ENCODE data around the gene ALCAM. TPM values are rescaled to one million over a fixed set of nuclear protein-coding genes. Genes with fewer than 3 reads are reported as not detected.

The ALCAM gene
- total RNA-seq, 1 experiment from 2014 or later = 36.8 TPM

- intact Hi-C loops (cut with micrococcal nuclease; ENCODE audit: unreplicated experiment) = no loop called here
- Histone ChIP-seq H3K9me3 (ENCODE audit: low read depth, low read length, poor library complexity, severe bottlenecking) (no peaks in the 10 kb centered on the region), H3K36me3 (ENCODE audit: insufficient read depth, low read length, poor library complexity, severe bottlenecking) (no peaks in the 10 kb centered on the region), H3K4me1 (ENCODE audit: insufficient read depth, low read length, poor library complexity, severe bottlenecking) (no peaks in the 10 kb centered on the region), H3K27ac (ENCODE audit: low read depth, low read length, poor library complexity, severe bottlenecking) (no peak overlapping the region), H3K4me3 (ENCODE audit: low read depth, low read length, poor library complexity, severe bottlenecking) (no peak overlapping the region), H3K27me3 (replicated peaks; ENCODE audit: insufficient read depth, low read depth, low read length, poor library complexity) (no peaks in the 10 kb centered on the region)
- TF ChIP-seq EZH2 (IDR thresholded peaks at IDR 0.05; ENCODE audit: borderline replicate concordance, low read depth, low read length, poor library complexity, severe bottlenecking) = no peak
- no peak for DNase-seq (ENCODE audit: low spot score)
- no TSS peak for BruUV-seq (replicated peaks)
- ChIA-PET CTCF (no interaction called here), POLR2A (ENCODE audit: low non-redundant PET) (no interaction called here)
Observed at GRCh38 chr3:105572501-105572900, 205.8 kb downstream of the ALCAM start.

GRCh38 chr3:105579439-105579838 is 212.7 kb downstream of the ALCAM start:
- ChIA-PET CTCF (no interaction called here), POLR2A (ENCODE audit: low non-redundant PET) (no interaction called here)
- Histone ChIP-seq H3K27me3 (replicated peaks; ENCODE audit: insufficient read depth, low read depth, low read length, poor library complexity) (no peaks in the 10 kb centered on the region), H3K9me3 (ENCODE audit: low read depth, low read length, poor library complexity, severe bottlenecking) (no peaks in the 10 kb centered on the region), H3K4me1 (ENCODE audit: insufficient read depth, low read length, poor library complexity, severe bottlenecking) (no peaks in the 10 kb centered on the region), H3K4me3 (ENCODE audit: low read depth, low read length, poor library complexity, severe bottlenecking) (no peak overlapping the region), H3K36me3 (ENCODE audit: insufficient read depth, low read length, poor library complexity, severe bottlenecking) (no peaks in the 10 kb centered on the region), H3K27ac (ENCODE audit: low read depth, low read length, poor library complexity, severe bottlenecking) (no peak overlapping the region)
- intact Hi-C loops (cut with micrococcal nuclease; ENCODE audit: unreplicated experiment) = no loop called here
- TF ChIP-seq CTCF (conservative IDR thresholded peaks at IDR 0.05; ENCODE audit: low read depth, low read length) (no peak), EZH2 (IDR thresholded peaks at IDR 0.05; ENCODE audit: borderline replicate concordance, low read depth, low read length, poor library complexity, severe bottlenecking) (no peak)
- DNase-seq (ENCODE audit: low spot score) = no peak
- BruUV-seq (replicated peaks) = no TSS peak

GRCh38 chr3:105580296-105580965 is 213.7 kb downstream of the ALCAM start:
- Histone ChIP-seq H3K36me3 (ENCODE audit: insufficient read depth, low read length, poor library complexity, severe bottlenecking) (no peaks in the 10 kb centered on the region), H3K4me3 (ENCODE audit: low read depth, low read length, poor library complexity, severe bottlenecking) (no peak overlapping the region), H3K9me3 (ENCODE audit: low read depth, low read length, poor library complexity, severe bottlenecking) (no peaks in the 10 kb centered on the region), H3K4me1 (ENCODE audit: insufficient read depth, low read length, poor library complexity, severe bottlenecking) (no peaks in the 10 kb centered on the region), H3K27me3 (replicated peaks; ENCODE audit: insufficient read depth, low read depth, low read length, poor library complexity) (no peaks in the 10 kb centered on the region), H3K27ac (ENCODE audit: low read depth, low read length, poor library complexity, severe bottlenecking) (no peak overlapping the region)
- intact Hi-C loops (cut with micrococcal nuclease; ENCODE audit: unreplicated experiment) = no loop called here
- ChIA-PET CTCF (no interaction called here), POLR2A (ENCODE audit: low non-redundant PET) (no interaction called here)
- no peak for DNase-seq (ENCODE audit: low spot score)
- TF ChIP-seq EZH2 (IDR thresholded peaks at IDR 0.05; ENCODE audit: borderline replicate concordance, low read depth, low read length, poor library complexity, severe bottlenecking) = no peak
- no peak for TF ChIP-seq CTCF (conservative IDR thresholded peaks at IDR 0.05; ENCODE audit: low read depth, low read length)
- no TSS peak for BruUV-seq (replicated peaks)

GRCh38 chr3:105582015-105582414 is 215.3 kb downstream of the ALCAM start:
- POLR2A ChIA-PET (ENCODE audit: low non-redundant PET) = no interaction called here
- H3K4me1 ChIP-seq (ENCODE audit: insufficient read depth, low read length, poor library complexity, severe bottlenecking) = no peaks in the 10 kb centered on the region
- H3K36me3 ChIP-seq (ENCODE audit: insufficient read depth, low read length, poor library complexity, severe bottlenecking) = no peaks in the 10 kb centered on the region
- H3K27me3 ChIP-seq (replicated peaks; ENCODE audit: insufficient read depth, low read depth, low read length, poor library complexity) = no peaks in the 10 kb centered on the region
- TF ChIP-seq CTCF (conservative IDR thresholded peaks at IDR 0.05; ENCODE audit: low read depth, low read length) (no peak), EZH2 (IDR thresholded peaks at IDR 0.05; ENCODE audit: borderline replicate concordance, low read depth, low read length, poor library complexity, severe bottlenecking) (no peak)
- CTCF ChIA-PET = no interaction called here
- no TSS peak for BruUV-seq (replicated peaks)
- intact Hi-C loops (cut with micrococcal nuclease; ENCODE audit: unreplicated experiment) = no loop called here
- no peak overlapping the region for H3K4me3 ChIP-seq (ENCODE audit: low read depth, low read length, poor library complexity, severe bottlenecking)
- H3K9me3 ChIP-seq (ENCODE audit: low read depth, low read length, poor library complexity, severe bottlenecking) = no peaks in the 10 kb centered on the region
- no peak for DNase-seq (ENCODE audit: low spot score)
- no peak overlapping the region for H3K27ac ChIP-seq (ENCODE audit: low read depth, low read length, poor library complexity, severe bottlenecking)
